Smooth muscle cell (in vitro differentiated cells): ENCODE data around the gene IMP3. TPM values are rescaled to one million over a fixed set of nuclear protein-coding genes. Genes with fewer than 3 reads are reported as not detected.

ENCODE experiments used
- DNase-seq: peaks from one replicate; lab custom pipeline; 2025; ENCODE audit not compliant: unreplicated experiment; lab: John Stamatoyannopoulos, UW
- H2AFZ ChIP-seq: fragments of 200-600 bp; sonication (generic); 2 replicates; pipeline ENCODE4 v1.6.0; 2016; ENCODE audit warnings: antibody characterized with exemption, low read depth, mild to moderate bottlenecking
- H3F3A ChIP-seq: fragments of 200-600 bp; sonication (generic); 2 replicates; pipeline ENCODE4 v1.6.0; 2017; ENCODE audit warnings: antibody characterized with exemption, low read depth
- H3K27ac ChIP-seq: fragments of 200-600 bp; sonication (generic); 2 replicates; pipeline ENCODE4 v1.5.1; 2016; ENCODE audit warnings: low read depth, mild to moderate bottlenecking
- H3K27me3 ChIP-seq: fragments of 200-600 bp; sonication (generic); 2 replicates; pipeline ENCODE4 v1.6.1; 2016; ENCODE audit warnings: low read depth, mild to moderate bottlenecking
- H3K36me3 ChIP-seq: fragments of 200-600 bp; sonication (generic); 2 replicates; pipeline ENCODE4 v1.5.1; 2016; ENCODE audit warnings: low read depth
- H3K4me1 ChIP-seq: fragments of 200-600 bp; sonication (generic); 2 replicates; pipeline ENCODE4 v1.5.1; 2016; ENCODE audit warnings: low read depth
- H3K4me2 ChIP-seq: fragments of 200-600 bp; sonication (generic); 2 replicates; pipeline ENCODE4 v1.6.0; 2016; ENCODE audit warnings: mild to moderate bottlenecking
- H3K4me3 ChIP-seq: fragments of 200-600 bp; sonication (generic); 2 replicates; pipeline ENCODE4 v1.5.1; 2016; ENCODE audit warnings: mild to moderate bottlenecking
- H3K79me2 ChIP-seq: fragments of 200-600 bp; sonication (generic); 2 replicates; pipeline ENCODE4 v1.6.0; 2016; ENCODE audit warnings: low read depth, mild to moderate bottlenecking
- H3K9ac ChIP-seq: fragments of 200-600 bp; sonication (generic); 2 replicates; pipeline ENCODE4 v1.6.0; 2016; ENCODE audit warnings: low read depth
- H3K9me3 ChIP-seq: fragments of 200-600 bp; sonication (generic); replicated peaks from 2 replicates; pipeline ENCODE4 v1.5.1; 2016; ENCODE audit warnings: low read depth
- H4K20me1 ChIP-seq: fragments of 200-600 bp; sonication (generic); 2 replicates; pipeline ENCODE4 v1.6.0; 2016; ENCODE audit warnings: low read depth
- WGBS: methylation state at CpG from one replicate; pipeline ENCODE4 v1.1.7; 2016; ENCODE audit warnings: low lambda C conversion rate; 5-methylcytosine and 5-hydroxymethylcytosine counted together
- polyA plus RNA-seq: library from polyadenylated mRNA; unstranded; fragments of >200 nt; fragmentation: Nextera tagmentation; extraction: Ambion mirVana; gene quantifications from 2 replicates; pipeline ENCODE4 v1.2.1, GENCODE V29; 2016
- total RNA-seq: library from RNA; depleted of rRNA; stranded (reverse); fragments of >200 nt; gene quantifications from 2 replicates; pipeline ENCODE4 v1.2.3, GENCODE V29; 2014
- TF ChIP-seq, protein P1 (sequence below): fragments of 200-600 bp; sonication (generic); IDR thresholded peaks from 2 replicates; pipeline ENCODE4 v1.5.1; 2017; ENCODE audit warnings: borderline replicate concordance, mild to moderate bottlenecking, antibody characterized with exemption; ENCODE audit not compliant: insufficient read depth, poor library complexity, severe bottlenecking

Gene IMP3
- total and polyA plus RNA-seq, 2 experiments from 2014 or later = 54.1 to 56.7 TPM

DNA sequence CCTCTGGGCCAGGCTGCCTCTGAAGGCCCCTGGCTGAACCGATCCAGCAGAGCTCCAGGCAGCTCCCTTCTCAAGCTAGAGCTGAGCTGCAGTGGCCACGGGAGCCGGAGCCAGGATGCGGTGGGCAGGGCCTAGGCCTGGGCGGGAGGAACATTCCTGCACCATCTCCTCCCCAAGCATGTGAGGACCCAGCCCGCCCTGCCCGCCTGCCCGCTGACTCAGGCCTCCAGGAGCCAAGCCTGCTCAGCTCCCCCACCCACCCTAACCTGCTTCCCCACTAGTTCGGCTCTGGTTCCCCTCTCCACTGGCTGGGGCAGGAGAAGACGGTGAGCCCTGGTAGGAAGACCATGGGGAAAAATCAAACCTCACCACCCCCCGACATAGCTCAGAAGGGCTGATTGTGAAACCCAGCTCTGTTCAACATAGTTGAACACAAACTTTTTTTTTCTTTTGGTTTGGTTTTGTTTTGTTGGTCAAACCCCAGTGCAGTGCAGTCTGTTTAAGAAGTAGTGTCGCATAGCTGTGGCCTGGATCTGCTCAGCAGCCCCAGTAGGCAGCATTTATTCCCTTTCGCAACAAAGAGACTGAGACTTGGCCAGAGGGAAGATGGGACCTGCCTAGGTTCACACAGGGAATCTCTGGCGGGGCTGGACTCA, 21.2 kb upstream of the IMP3 start:
- Histone ChIP-seq H3K4me3 (no peak overlapping the region), H2AFZ (no peak overlapping the region), H3K4me2 (peak overlapping the region; percentile 63), H3K27ac (peak overlapping the region; percentile 94), H3F3A (peaks cover 8% of the 10 kb centered on the region), H3K79me2 (peaks cover under 1% of the 10 kb centered on the region), H3K9me3 (no peaks in the 10 kb centered on the region), H3K4me1 (peaks cover 5% of the 10 kb centered on the region), H4K20me1 (peaks cover 23% of the 10 kb centered on the region), H3K27me3 (no peaks in the 10 kb centered on the region), H3K36me3 (no peaks in the 10 kb centered on the region), H3K9ac (peak overlapping the region; percentile 73)
- WGBS = 15% methylated on average over 11 of the region's 14 CpGs
- DNase-seq = peak; percentile 71
- TF ChIP-seq, protein P1, sequence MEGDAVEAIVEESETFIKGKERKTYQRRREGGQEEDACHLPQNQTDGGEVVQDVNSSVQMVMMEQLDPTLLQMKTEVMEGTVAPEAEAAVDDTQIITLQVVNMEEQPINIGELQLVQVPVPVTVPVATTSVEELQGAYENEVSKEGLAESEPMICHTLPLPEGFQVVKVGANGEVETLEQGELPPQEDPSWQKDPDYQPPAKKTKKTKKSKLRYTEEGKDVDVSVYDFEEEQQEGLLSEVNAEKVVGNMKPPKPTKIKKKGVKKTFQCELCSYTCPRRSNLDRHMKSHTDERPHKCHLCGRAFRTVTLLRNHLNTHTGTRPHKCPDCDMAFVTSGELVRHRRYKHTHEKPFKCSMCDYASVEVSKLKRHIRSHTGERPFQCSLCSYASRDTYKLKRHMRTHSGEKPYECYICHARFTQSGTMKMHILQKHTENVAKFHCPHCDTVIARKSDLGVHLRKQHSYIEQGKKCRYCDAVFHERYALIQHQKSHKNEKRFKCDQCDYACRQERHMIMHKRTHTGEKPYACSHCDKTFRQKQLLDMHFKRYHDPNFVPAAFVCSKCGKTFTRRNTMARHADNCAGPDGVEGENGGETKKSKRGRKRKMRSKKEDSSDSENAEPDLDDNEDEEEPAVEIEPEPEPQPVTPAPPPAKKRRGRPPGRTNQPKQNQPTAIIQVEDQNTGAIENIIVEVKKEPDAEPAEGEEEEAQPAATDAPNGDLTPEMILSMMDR = no peak

DNA sequence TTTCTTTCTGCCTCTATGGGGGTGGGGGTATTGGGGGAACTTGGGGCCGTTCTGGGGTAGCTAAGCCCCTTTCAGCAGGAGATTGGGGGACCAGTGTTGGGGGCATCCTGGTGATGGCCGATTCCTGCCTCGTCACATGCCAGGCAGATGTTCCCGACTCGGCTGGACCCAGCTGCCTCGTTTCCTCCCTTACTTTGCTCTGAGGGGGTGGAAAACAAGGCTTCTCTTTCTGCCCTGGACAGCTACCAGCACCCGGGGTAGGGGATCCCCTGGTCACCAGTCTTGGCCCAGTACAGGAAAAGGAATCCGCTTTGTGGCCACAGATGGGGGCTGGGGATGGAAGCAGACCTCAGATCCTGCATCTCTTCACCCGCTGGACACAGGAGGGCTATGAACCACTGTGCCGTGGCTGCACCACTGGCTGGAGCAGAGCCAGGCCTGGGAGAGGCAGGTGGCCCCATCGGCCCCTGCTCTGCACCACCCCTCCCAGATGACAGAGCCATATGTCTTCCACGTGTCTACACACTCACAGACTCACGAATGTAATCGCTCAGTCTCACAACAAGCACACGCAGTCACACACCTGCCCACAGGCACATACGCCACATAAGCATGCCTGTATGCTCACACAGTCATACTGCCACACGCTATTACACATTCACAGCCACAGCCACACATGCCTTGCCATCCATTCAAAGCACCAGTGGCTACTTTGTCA, 20.1 kb upstream of the IMP3 start:
- H3K9ac ChIP-seq = no peak overlapping the region
- H3K36me3 ChIP-seq = no peaks in the 10 kb centered on the region
- H3K4me1 ChIP-seq = peaks cover 5% of the 10 kb centered on the region
- H3K4me2 ChIP-seq = no peak overlapping the region
- H4K20me1 ChIP-seq = peaks cover 35% of the 10 kb centered on the region
- H3K4me3 ChIP-seq = no peak overlapping the region
- H3K9me3 ChIP-seq = no peaks in the 10 kb centered on the region
- no peak for DNase-seq
- H3K27ac ChIP-seq = peak overlapping the region; percentile 94
- peaks cover 12% of the 10 kb centered on the region for H3K79me2 ChIP-seq
- no peaks in the 10 kb centered on the region for H3K27me3 ChIP-seq
- H2AFZ ChIP-seq = no peak overlapping the region
- WGBS = 96% methylated on average over 14 of the region's 17 CpGs
- TF ChIP-seq, protein P1 = no peak
- H3F3A ChIP-seq = peaks cover 8% of the 10 kb centered on the region

DNA sequence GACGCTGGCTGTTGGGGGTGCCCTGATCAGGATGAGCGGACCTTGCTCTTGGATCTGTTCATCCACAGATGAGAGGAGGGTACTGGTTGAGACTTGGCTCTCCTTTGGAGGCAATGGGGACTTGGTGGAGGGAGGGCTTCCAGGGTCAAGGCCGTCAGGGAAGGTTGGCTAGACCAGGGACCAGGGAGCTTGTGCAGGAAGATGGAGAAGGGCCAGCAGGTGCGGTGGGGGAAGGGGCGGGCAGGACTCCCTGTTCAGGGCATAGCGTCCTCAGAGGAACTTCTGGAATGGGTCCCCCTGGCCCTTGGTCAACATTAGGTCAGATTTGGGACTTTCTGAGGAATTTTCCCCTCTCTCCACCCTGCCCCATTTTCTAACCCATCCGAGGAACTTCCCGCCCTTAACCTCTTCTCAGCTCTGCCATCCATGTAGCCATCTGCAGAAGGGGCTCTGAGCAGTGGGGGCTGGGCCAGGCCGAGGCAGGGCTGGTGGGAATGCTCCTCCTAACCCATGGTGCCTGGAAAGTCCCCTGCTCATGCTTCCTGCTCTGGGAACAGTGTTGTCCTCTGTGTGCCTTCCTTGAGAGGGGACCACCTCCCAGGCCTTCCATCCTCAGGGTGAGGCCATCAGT, 19.2 kb upstream of the IMP3 start:
- Histone ChIP-seq H3K79me2 (peaks cover 20% of the 10 kb centered on the region), H3K4me1 (peaks cover 5% of the 10 kb centered on the region), H4K20me1 (peaks cover 43% of the 10 kb centered on the region), H2AFZ (no peak overlapping the region), H3K36me3 (no peaks in the 10 kb centered on the region), H3K9me3 (no peaks in the 10 kb centered on the region), H3K9ac (no peak overlapping the region), H3F3A (peaks cover 8% of the 10 kb centered on the region), H3K4me2 (no peak overlapping the region), H3K27me3 (no peaks in the 10 kb centered on the region), H3K27ac (no peak overlapping the region), H3K4me3 (no peak overlapping the region)
- WGBS = 93% methylated on average over 9 of the region's 9 CpGs
- TF ChIP-seq, protein P1 = no peak
- no peak for DNase-seq
